ENCODE measurements around the gene CDCP1.

CDCP1 gene

GRCh38 chr3:45191424-45191823, 45.2 kb upstream of the CDCP1 start:
- TF ChIP-seq GABPA (IDR thresholded peaks at IDR 0.05; ENCODE audit: low read depth) = no peak
- TF ChIP-seq SPI1 (IDR thresholded peaks at IDR 0.05; ENCODE audit: borderline replicate concordance, low read depth) = peak; percentile 61; the same call in 1 of the 2 replicates
- DNase-seq (ENCODE audit: low read depth in 1 of 2, low spot score in 1 of 2) = no peak
- H3K27me3 ChIP-seq (ENCODE audit: insufficient read depth, poor library complexity, severe bottlenecking) = peaks cover 6% of the 10 kb centered on the region
- no peak overlapping the region for H3K27ac ChIP-seq (replicated peaks)
- H3K4me3 ChIP-seq (replicated peaks; ENCODE audit: insufficient read depth, low read length) = no peak overlapping the region

DNA sequence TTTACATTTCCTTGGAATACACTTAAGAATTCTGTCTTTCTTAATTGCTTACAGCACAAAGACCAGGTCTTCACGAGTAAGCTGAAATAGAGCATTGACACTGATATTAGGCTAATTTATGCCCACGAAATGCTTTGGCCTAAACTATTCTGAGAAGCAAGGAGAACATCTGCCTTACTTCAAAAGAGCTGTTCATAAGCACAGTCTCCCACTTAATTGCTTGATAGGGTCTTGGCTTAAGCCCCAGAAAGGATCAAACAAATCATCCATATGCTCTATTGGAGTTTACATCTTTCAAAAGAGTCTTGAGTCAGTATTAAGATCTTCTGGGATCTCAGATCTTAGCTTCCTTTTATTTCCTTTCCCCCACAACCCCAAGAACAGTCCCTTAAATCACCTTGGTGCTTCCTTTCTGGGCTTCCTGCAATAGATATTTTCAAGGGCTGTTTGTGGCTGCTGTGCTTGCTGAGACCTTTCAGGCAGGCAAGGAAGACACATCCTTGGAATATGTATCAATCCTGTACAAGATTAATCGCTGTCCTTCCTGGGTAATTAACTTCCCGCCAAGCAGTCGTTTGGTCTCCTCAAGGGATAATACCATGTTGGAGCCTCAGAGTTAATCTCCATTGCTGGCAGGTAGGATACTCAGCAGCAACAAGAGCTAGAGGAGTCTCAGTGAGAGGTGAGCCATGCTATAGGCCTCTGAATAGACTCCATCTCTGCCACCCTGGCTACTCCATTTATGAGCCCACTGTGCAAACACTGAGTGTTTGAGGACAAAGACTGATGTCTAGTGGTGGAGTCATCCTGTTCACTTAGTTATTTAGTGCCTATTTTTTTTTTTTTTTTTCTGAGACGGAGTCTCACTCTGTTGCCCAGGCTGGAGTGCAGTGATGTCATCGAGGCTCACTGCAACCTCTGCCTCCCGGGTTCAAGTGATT, 42.8 kb upstream of the CDCP1 start:
- Histone ChIP-seq H3K27me3 (ENCODE audit: insufficient read depth, poor library complexity, severe bottlenecking) (no peaks in the 10 kb centered on the region), H3K27ac (replicated peaks) (no peak overlapping the region), H3K4me3 (replicated peaks; ENCODE audit: insufficient read depth, low read length) (no peak overlapping the region)
- no peak for DNase-seq (ENCODE audit: low read depth in 1 of 2, low spot score in 1 of 2)
- TF ChIP-seq, protein P1, sequence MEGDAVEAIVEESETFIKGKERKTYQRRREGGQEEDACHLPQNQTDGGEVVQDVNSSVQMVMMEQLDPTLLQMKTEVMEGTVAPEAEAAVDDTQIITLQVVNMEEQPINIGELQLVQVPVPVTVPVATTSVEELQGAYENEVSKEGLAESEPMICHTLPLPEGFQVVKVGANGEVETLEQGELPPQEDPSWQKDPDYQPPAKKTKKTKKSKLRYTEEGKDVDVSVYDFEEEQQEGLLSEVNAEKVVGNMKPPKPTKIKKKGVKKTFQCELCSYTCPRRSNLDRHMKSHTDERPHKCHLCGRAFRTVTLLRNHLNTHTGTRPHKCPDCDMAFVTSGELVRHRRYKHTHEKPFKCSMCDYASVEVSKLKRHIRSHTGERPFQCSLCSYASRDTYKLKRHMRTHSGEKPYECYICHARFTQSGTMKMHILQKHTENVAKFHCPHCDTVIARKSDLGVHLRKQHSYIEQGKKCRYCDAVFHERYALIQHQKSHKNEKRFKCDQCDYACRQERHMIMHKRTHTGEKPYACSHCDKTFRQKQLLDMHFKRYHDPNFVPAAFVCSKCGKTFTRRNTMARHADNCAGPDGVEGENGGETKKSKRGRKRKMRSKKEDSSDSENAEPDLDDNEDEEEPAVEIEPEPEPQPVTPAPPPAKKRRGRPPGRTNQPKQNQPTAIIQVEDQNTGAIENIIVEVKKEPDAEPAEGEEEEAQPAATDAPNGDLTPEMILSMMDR (IDR thresholded peaks at IDR 0.05; ENCODE audit: insufficient read depth, low read length) = no peak
- TF ChIP-seq REST (IDR thresholded peaks at IDR 0.05; ENCODE audit: insufficient replicate concordance, low read depth) (no peak), GABPA (IDR thresholded peaks at IDR 0.05; ENCODE audit: low read depth) (no peak), SPI1 (IDR thresholded peaks at IDR 0.05; ENCODE audit: borderline replicate concordance, low read depth) (no peak), POLR2AphosphoS5 (IDR thresholded peaks at IDR 0.05; ENCODE audit: low read depth) (no peak)

DNA sequence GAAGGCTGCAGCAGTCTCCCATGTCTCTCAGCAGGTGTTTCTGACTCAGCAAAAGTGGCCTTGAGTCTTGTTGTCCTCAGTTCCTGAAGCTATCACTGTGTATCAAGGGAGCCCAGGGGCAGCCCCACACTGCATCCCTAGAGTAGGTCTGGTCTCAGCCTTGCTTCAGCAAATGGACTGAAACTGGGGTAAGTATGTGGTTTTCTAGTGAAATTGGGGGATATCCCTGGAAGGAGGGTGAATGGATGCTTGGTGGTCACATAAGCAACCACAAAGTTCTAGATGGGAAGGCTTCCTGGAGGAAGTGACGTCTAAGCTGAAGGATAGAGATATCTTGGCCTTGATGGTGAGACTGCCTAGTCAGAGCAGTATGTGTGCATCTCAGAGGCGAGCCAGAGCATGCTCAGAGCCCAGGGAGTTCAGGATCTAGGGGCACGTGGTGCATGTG, 41.5 kb upstream of the CDCP1 start:
- DNase-seq (ENCODE audit: low read depth in 1 of 2, low spot score in 1 of 2) = no peak
- Histone ChIP-seq H3K27ac (replicated peaks) (no peak overlapping the region), H3K4me3 (replicated peaks; ENCODE audit: insufficient read depth, low read length) (no peak overlapping the region), H3K27me3 (ENCODE audit: insufficient read depth, poor library complexity, severe bottlenecking) (no peaks in the 10 kb centered on the region)
- TF ChIP-seq GABPA (IDR thresholded peaks at IDR 0.05; ENCODE audit: low read depth) = no peak
- TF ChIP-seq POLR2AphosphoS5 (IDR thresholded peaks at IDR 0.05; ENCODE audit: low read depth) = no peak
- TF ChIP-seq REST (IDR thresholded peaks at IDR 0.05; ENCODE audit: insufficient replicate concordance, low read depth) = no peak
- no peak for TF ChIP-seq SPI1 (IDR thresholded peaks at IDR 0.05; ENCODE audit: borderline replicate concordance, low read depth)
- TF ChIP-seq, protein P1 (IDR thresholded peaks at IDR 0.05; ENCODE audit: insufficient read depth, low read length) = no peak

GRCh38 chr3:45186871-45187270, 40.7 kb upstream of the CDCP1 start:
- Histone ChIP-seq H3K27ac (replicated peaks) (no peak overlapping the region), H3K27me3 (ENCODE audit: insufficient read depth, poor library complexity, severe bottlenecking) (no peaks in the 10 kb centered on the region), H3K4me3 (replicated peaks; ENCODE audit: insufficient read depth, low read length) (no peak overlapping the region)
- TF ChIP-seq SPI1 (IDR thresholded peaks at IDR 0.05; ENCODE audit: borderline replicate concordance, low read depth) = no peak
- TF ChIP-seq, protein P1 (IDR thresholded peaks at IDR 0.05; ENCODE audit: insufficient read depth, low read length) = no peak
- TF ChIP-seq GABPA (IDR thresholded peaks at IDR 0.05; ENCODE audit: low read depth) = no peak
- no peak for TF ChIP-seq REST (IDR thresholded peaks at IDR 0.05; ENCODE audit: insufficient replicate concordance, low read depth)
- TF ChIP-seq POLR2AphosphoS5 (IDR thresholded peaks at IDR 0.05; ENCODE audit: low read depth) = no peak
- no peak for DNase-seq (ENCODE audit: low read depth in 1 of 2, low spot score in 1 of 2)
